ENCODE measurements around the gene HDAC4. TPM values are rescaled to one million over a fixed set of nuclear protein-coding genes. Genes with fewer than 3 reads are reported as not detected.

HDAC4 gene
- total and polyA plus RNA-seq, 2 of the 8 experiments (the other 6 are each of a cell fraction or from before 2014, with no cell fraction given) = 15.4 to 31.5 TPM

- TF ChIP-seq TAF1 (IDR thresholded peaks at IDR 0.05; ENCODE audit: low read depth, low read length) (no peak), CTBP2 (IDR thresholded peaks at IDR 0.05; ENCODE audit: borderline replicate concordance, insufficient read depth, insufficient read length, low read length) (no peak), NANOG (IDR thresholded peaks at IDR 0.05; ENCODE audit: insufficient read depth, low read depth, low read length, poor library complexity, severe bottlenecking) (no peak), TCF12 (IDR thresholded peaks at IDR 0.05; ENCODE audit: low read depth, low read length) (no peak), SP4 (IDR thresholded peaks at IDR 0.05; ENCODE audit: low read length) (no peak), SIRT6 (IDR thresholded peaks at IDR 0.05; ENCODE audit: low read length) (no peak), CBX5 (IDR thresholded peaks at IDR 0.05; ENCODE audit: low read depth, low read length) (no peak), FOSL1 (IDR thresholded peaks at IDR 0.05; ENCODE audit: insufficient read depth, low read depth, low read length) (no peak)
- Histone ChIP-seq H3K79me2 (ENCODE audit: control insufficient read depth in 1 of 2, insufficient read depth in 2 of 2, low read length in 2 of 2) (peaks cover 11 to 94% of the 10 kb centered on the region in 2 experiments; a peak in 3 of 4 replicates), H3K27me3 (replicated peaks in 1 of 4; ENCODE audit: control insufficient read depth in 3 of 4, extremely low read depth in 1 of 4, insufficient read depth in 3 of 4, low read length in 3 of 4) (no peaks in the 10 kb centered on the region), H2BK120ac (replicated peaks; ENCODE audit: low read depth, low read length) (no peak overlapping the region), H3K4ac (replicated peaks; ENCODE audit: insufficient read length, low read depth, low read length) (no peak overlapping the region), H2BK20ac (ENCODE audit: low read length) (no peak overlapping the region), H2BK15ac (ENCODE audit: low read length) (no peak overlapping the region), H3K4me2 (ENCODE audit: insufficient read depth in 1 of 2, low read depth in 2 of 2, low read length in 2 of 2) (no peak overlapping the region), H3K4me1 (replicated peaks in 1 of 4; ENCODE audit: control insufficient read depth in 3 of 4, insufficient read depth in 4 of 4, low read length in 3 of 4) (peaks cover 0 to 13% (median 4%) of the 10 kb centered on the region in 4 experiments; a peak in 5 of 7 replicates), H3K18ac (ENCODE audit: extremely low read depth, low read length) (no peak overlapping the region), H2AFZ (ENCODE audit: low read length) (no peak overlapping the region), H3K23ac (ENCODE audit: insufficient read length) (no peak overlapping the region), H4K20me1 (replicated peaks in 1 of 2; ENCODE audit: control insufficient read depth in 1 of 2, insufficient read depth in 2 of 2, low read length in 2 of 2) (peaks cover 39 to 52% of the 10 kb centered on the region in 2 experiments), H3K27ac (ENCODE audit: low read depth, low read length) (no peak overlapping the region), H3K9me3 (ENCODE audit: insufficient read depth in 2 of 2, low read depth in 1 of 2, low read length in 1 of 2) (no peaks in the 10 kb centered on the region), H2AK5ac (ENCODE audit: low read depth, low read length) (no peak overlapping the region), H3K36me3 (ENCODE audit: control insufficient read depth in 2 of 4, insufficient read depth in 4 of 4, low read length in 3 of 4) (no peaks in the 10 kb centered on the region), H3K56ac (replicated peaks; ENCODE audit: insufficient read length, low read depth, low read length) (no peak overlapping the region), H3K23me2 (ENCODE audit: low read depth, low read length) (0 out of 2 replicates have a peak, but pooled peaks cover 2% of the 10 kb centered on the region), H3K79me1 (ENCODE audit: low read depth, low read length) (peaks cover 26% of the 10 kb centered on the region), H3K4me3 (ENCODE audit: extremely low read depth in 1 of 4, insufficient read depth in 2 of 4, low read depth in 3 of 4, low read length in 4 of 4) (no peak overlapping the region), H2BK12ac (ENCODE audit: low read depth, low read length) (no peak overlapping the region), H2BK5ac (ENCODE audit: low read depth, low read length) (no peak overlapping the region), H3K14ac (ENCODE audit: insufficient read length) (no peak overlapping the region), H4K8ac (ENCODE audit: extremely low read depth, insufficient read depth, low read length) (no peak overlapping the region), H3K9ac (replicated peaks in 1 of 4; ENCODE audit: extremely low read depth in 1 of 4, low read depth in 3 of 4, low read length in 3 of 4) (no peak overlapping the region), H4K5ac (ENCODE audit: insufficient read length, low read depth, low read length) (no peak overlapping the region), H4K91ac (replicated peaks; ENCODE audit: insufficient read length, low read length) (no peak overlapping the region)
- POLR2A ChIA-PET (ENCODE audit: partially characterized antibody) = interaction anchor here (0.6 kb wide), 1 partner anchor 833 kb away, joined by 3 read pairs; no protein-coding TSS in a partner anchor
- 92% methylated on average over 6 of the region's 6 CpGs; no CpG with 5 or more reads in 1 of the 2 experiments for WGBS, 2 experiments (ENCODE audit: extremely low coverage in 1 of 2, insufficient coverage in 1 of 2, insufficient read length in 1 of 2, insufficient replicate concordance in 2 of 2, low coverage in 1 of 2, low lambda C conversion rate in 2 of 2, missing lambda C conversion rate in 1 of 2)
- CTCF ChIA-PET (ENCODE audit: partially characterized antibody) = interaction anchor here (0.8 to 1.6 kb wide), 4 partner anchors 12 to 125 kb away, joined by 3 to 6 read pairs (median 4); no protein-coding TSS in a partner anchor
- DNase-seq (ENCODE audit: low read depth in 1 of 2, low spot score in 2 of 2) (no peak), FAIRE-seq (no peak)
These were observed 5.3 kb downstream of the HDAC4 start for GRCh38 chr2:239395524-239395923.

All from H1 (cell line).